Ishikawa (cell line): ENCODE results near the gene PDGFC.

Experiments used
- CEBPB ChIP-seq: IDR thresholded peaks from 2 replicates; pipeline ENCODE4 v1.6.1; 2012
- CREB1 ChIP-seq: IDR thresholded peaks from 2 replicates; pipeline ENCODE4 v1.6.1; 2012; ENCODE audit warnings: low read depth
- EGR1 ChIP-seq: IDR thresholded peaks from 2 replicates; pipeline ENCODE4 v1.6.1; 2012
- EP300 ChIP-seq: IDR thresholded peaks from 2 replicates; pipeline ENCODE4 v1.6.1; 2012; ENCODE audit warnings: borderline replicate concordance
- NFIC ChIP-seq: IDR thresholded peaks from 2 replicates; pipeline ENCODE4 v1.6.1; 2012
- RAD21 ChIP-seq: IDR thresholded peaks from 2 replicates; pipeline ENCODE4 v1.6.1; 2012; ENCODE audit warnings: low read depth
- TAF1 ChIP-seq: IDR thresholded peaks from 2 replicates; pipeline ENCODE4 v1.6.1; 2012; ENCODE audit warnings: low read depth, mild to moderate bottlenecking
- TCF12 ChIP-seq: IDR thresholded peaks from 2 replicates; pipeline ENCODE4 v1.6.1; 2012; ENCODE audit warnings: low read depth
- TEAD4 ChIP-seq: IDR thresholded peaks from 2 replicates; pipeline ENCODE4 v1.6.1; 2012
- YY1 ChIP-seq: IDR thresholded peaks from 2 replicates; pipeline ENCODE4 v1.6.1; 2012; ENCODE audit warnings: low read depth
- ZBTB7A ChIP-seq: IDR thresholded peaks from 2 replicates; pipeline ENCODE4 v1.6.1; 2012; ENCODE audit warnings: low read depth
- TF ChIP-seq, protein P1 (sequence below): IDR thresholded peaks from 2 replicates; pipeline ENCODE4 v1.6.1; 2012
- TF ChIP-seq, protein P2 (sequence below): IDR thresholded peaks from 2 replicates; pipeline ENCODE4 v1.6.1; 2012; ENCODE audit warnings: low read depth, mild to moderate bottlenecking
- TF ChIP-seq, protein P3 (sequence below): IDR thresholded peaks from 2 replicates; pipeline ENCODE4 v1.6.1; 2012

DNA sequence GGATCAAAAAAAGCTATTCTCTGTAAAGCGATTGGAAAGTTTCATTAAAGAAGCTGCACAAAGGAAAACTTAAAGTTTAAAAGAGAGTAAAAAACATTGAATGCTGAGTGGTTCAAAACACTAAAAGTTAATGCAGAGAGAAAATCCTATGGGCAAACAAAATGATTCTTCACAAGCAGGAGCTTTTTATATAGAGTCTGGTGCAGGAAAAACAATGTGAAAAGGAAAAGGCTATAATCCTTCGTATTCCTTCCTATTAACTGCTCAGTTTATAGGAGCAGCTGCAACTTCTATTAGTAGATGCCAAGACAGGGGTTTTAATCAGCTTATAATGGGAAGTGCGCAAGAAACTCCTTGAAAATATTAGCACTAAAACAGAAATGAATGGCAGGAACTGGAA, 100.7 kb downstream of the PDGFC start:
- TF ChIP-seq, protein P1, sequence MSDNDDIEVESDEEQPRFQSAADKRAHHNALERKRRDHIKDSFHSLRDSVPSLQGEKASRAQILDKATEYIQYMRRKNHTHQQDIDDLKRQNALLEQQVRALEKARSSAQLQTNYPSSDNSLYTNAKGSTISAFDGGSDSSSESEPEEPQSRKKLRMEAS: no peak
- TF ChIP-seq, protein P2, sequence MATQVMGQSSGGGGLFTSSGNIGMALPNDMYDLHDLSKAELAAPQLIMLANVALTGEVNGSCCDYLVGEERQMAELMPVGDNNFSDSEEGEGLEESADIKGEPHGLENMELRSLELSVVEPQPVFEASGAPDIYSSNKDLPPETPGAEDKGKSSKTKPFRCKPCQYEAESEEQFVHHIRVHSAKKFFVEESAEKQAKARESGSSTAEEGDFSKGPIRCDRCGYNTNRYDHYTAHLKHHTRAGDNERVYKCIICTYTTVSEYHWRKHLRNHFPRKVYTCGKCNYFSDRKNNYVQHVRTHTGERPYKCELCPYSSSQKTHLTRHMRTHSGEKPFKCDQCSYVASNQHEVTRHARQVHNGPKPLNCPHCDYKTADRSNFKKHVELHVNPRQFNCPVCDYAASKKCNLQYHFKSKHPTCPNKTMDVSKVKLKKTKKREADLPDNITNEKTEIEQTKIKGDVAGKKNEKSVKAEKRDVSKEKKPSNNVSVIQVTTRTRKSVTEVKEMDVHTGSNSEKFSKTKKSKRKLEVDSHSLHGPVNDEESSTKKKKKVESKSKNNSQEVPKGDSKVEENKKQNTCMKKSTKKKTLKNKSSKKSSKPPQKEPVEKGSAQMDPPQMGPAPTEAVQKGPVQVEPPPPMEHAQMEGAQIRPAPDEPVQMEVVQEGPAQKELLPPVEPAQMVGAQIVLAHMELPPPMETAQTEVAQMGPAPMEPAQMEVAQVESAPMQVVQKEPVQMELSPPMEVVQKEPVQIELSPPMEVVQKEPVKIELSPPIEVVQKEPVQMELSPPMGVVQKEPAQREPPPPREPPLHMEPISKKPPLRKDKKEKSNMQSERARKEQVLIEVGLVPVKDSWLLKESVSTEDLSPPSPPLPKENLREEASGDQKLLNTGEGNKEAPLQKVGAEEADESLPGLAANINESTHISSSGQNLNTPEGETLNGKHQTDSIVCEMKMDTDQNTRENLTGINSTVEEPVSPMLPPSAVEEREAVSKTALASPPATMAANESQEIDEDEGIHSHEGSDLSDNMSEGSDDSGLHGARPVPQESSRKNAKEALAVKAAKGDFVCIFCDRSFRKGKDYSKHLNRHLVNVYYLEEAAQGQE: no peak
- TF ChIP-seq TCF12 (no peak), CEBPB (no peak), NFIC (no peak), CREB1 (no peak), TEAD4 (no peak), RAD21 (no peak), EP300 (no peak), TAF1 (no peak), YY1 (no peak), EGR1 (no peak), ZBTB7A (no peak)
- TF ChIP-seq, protein P3, sequence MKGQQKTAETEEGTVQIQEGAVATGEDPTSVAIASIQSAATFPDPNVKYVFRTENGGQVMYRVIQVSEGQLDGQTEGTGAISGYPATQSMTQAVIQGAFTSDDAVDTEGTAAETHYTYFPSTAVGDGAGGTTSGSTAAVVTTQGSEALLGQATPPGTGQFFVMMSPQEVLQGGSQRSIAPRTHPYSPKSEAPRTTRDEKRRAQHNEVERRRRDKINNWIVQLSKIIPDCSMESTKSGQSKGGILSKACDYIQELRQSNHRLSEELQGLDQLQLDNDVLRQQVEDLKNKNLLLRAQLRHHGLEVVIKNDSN: no peak
